Stimulated activated naive B cell treated with anti-CD40 and anti-IgM and Interleukin-4, amounts not matched to agents 10 μg/mL and 1 μg/mL and 100 μg/mL, for 72 hours (primary cell): Measurements from ENCODE around the gene LMCD1.
A peak's percentile ranks its signal among the peaks of the same experiment; 100 is the strongest.

Experiments used
- ATAC-seq, 2 donors: fragments of 150-1000 bp; cut with Tn5 transposase; replicated peaks; 2 replicates each; pipeline ENCODE4 v1.10.0; 2021; ENCODE audit warnings: moderate library complexity in 1 of 2
- DNase-seq: peaks from one replicate; pipeline ENCODE4 v3.0.0; 2021
- H3K27ac Mint-ChIP-seq: one replicate; pipeline ENCODE4 v1.8.0; 2022; ENCODE audit warnings: mild to moderate bottlenecking, mixed read lengths
- H3K27me3 Mint-ChIP-seq, 2 donors: one replicate each; pipeline ENCODE4 v1.8.0; 2022; ENCODE audit warnings: mixed read lengths in 2 of 2
- H3K36me3 Mint-ChIP-seq, 2 donors: one replicate each; pipeline ENCODE4 v1.8.0; 2022; ENCODE audit warnings: mixed read lengths in 2 of 2, mild to moderate bottlenecking in 1 of 2
- H3K4me1 Mint-ChIP-seq, 2 donors: one replicate each; pipeline ENCODE4 v1.8.0; 2022; ENCODE audit warnings: mixed read lengths in 2 of 2, mild to moderate bottlenecking in 1 of 2
- H3K4me3 Mint-ChIP-seq, 2 donors: one replicate each; pipeline ENCODE4 v1.8.0; 2022; ENCODE audit warnings: mild to moderate bottlenecking in 2 of 2, mixed read lengths in 2 of 2, moderate library complexity in 1 of 2
- H3K9me3 Mint-ChIP-seq, 2 donors: one replicate each; pipeline ENCODE4 v1.8.0; 2022; ENCODE audit warnings: mixed read lengths in 2 of 2, mild to moderate bottlenecking in 1 of 2

LMCD1 gene

GRCh38 chr3:8524656-8525399, 23.2 kb downstream of the LMCD1 start:
- Mint-ChIP-seq H3K27me3 (peaks cover 0 to 10% of the 10 kb centered on the region in 2 donors), H3K4me1 (no peaks in the 10 kb centered on the region), H3K4me3 (no peak overlapping the region), H3K36me3 (no peaks in the 10 kb centered on the region), H3K9me3 (no peaks in the 10 kb centered on the region), H3K27ac (no peak overlapping the region)
- ATAC-seq (no peak), DNase-seq (no peak)

DNA sequence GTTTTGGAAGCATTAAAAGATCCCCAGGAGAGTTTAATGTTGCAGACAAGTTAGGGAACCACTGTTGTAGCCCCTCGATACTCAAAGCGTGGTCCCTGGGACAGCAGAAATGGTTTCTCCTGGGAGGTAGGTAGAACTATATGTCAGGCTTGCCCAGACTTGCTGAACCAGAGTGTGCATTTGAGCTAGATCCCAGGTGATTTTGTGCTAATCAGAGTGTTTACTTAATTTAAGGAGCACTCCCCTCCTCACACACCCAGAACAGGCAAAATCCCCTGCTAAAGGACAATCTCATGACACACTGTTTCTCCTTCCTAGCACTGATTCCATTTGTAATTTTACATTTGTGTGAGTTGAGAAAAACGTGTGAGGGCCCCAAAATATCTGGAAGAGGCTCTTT, 24.3 kb downstream of the LMCD1 start:
- Mint-ChIP-seq H3K9me3 (no peaks in the 10 kb centered on the region), H3K4me1 (peaks cover 0 to 6% of the 10 kb centered on the region in 2 donors), H3K4me3 (no peak overlapping the region), H3K27ac (no peak overlapping the region), H3K27me3 (peaks cover 0 to 10% of the 10 kb centered on the region in 2 donors), H3K36me3 (no peaks in the 10 kb centered on the region)
- DNase-seq (no peak), ATAC-seq (no peak)

DNA sequence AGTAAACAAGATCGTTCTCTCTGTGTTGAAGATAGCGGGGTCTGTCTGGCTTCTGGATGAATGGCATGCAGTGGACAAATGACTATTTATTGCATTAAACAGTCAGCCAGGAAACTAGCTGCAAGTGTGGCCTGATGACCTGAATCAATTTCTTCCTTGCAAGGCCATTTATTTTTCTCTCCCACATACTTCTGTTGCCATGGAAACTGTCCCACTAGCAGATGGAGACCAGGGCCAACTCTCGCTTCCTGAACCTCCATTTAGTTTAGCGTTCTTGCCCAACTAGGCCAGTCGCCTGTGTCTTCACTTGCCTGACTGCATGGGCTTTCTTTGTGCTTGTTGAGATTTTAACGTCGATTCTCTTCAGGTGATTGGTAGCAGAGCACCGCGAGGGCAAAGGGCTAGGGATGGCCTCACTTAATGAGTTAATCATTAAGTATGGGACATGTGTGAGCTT, 27.6 kb downstream of the LMCD1 start:
- DNase-seq (no peak), ATAC-seq (no peak)
- Mint-ChIP-seq H3K4me1 (peaks cover 0 to 6% of the 10 kb centered on the region in 2 donors), H3K27ac (no peak overlapping the region), H3K9me3 (peaks cover 0 to 4% of the 10 kb centered on the region in 2 donors), H3K36me3 (no peaks in the 10 kb centered on the region), H3K4me3 (no peak overlapping the region), H3K27me3 (peaks cover 5 to 12% of the 10 kb centered on the region in 2 donors)

GRCh38 chr3:8529738-8530525, 28.3 kb downstream of the LMCD1 start:
- Mint-ChIP-seq H3K27me3 (peaks cover 5 to 13% of the 10 kb centered on the region in 2 donors), H3K36me3 (no peaks in the 10 kb centered on the region), H3K9me3 (peaks cover 0 to 4% of the 10 kb centered on the region in 2 donors), H3K4me1 (peaks cover 0 to 6% of the 10 kb centered on the region in 2 donors), H3K4me3 (no peak overlapping the region), H3K27ac (no peak overlapping the region)
- DNase-seq (no peak), ATAC-seq (peak; percentile 64 to 67)

DNA sequence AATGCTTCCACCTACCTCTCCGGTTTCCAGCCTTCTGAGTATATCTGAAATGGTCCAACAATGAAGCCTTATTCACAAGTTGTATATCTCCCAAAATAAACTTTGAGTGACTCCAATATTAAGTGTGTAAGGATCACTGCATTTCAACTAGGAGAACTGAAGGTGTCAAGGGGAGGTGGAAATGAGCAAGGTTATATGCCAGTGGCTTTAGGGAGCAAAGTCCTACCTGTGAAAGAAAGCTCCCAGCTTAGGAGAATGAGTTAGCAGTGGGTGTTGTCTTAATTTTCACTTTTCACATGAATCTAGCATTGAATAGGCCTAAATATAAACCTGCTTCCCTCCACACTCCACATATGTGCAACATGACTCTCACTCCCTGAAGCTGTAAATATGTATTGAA, 29.0 kb downstream of the LMCD1 start:
- DNase-seq (no peak), ATAC-seq (no peak)
- H3K4me1 Mint-ChIP-seq, result peaks cover 0 to 6% of the 10 kb centered on the region in 2 donors
- peaks cover 0 to 4% of the 10 kb centered on the region in 2 donors for H3K9me3 Mint-ChIP-seq
- H3K36me3 Mint-ChIP-seq, result no peaks in the 10 kb centered on the region
- H3K4me3 Mint-ChIP-seq, result no peak overlapping the region
- no peak overlapping the region for H3K27ac Mint-ChIP-seq
- peaks cover 5 to 13% of the 10 kb centered on the region in 2 donors for H3K27me3 Mint-ChIP-seq

DNA sequence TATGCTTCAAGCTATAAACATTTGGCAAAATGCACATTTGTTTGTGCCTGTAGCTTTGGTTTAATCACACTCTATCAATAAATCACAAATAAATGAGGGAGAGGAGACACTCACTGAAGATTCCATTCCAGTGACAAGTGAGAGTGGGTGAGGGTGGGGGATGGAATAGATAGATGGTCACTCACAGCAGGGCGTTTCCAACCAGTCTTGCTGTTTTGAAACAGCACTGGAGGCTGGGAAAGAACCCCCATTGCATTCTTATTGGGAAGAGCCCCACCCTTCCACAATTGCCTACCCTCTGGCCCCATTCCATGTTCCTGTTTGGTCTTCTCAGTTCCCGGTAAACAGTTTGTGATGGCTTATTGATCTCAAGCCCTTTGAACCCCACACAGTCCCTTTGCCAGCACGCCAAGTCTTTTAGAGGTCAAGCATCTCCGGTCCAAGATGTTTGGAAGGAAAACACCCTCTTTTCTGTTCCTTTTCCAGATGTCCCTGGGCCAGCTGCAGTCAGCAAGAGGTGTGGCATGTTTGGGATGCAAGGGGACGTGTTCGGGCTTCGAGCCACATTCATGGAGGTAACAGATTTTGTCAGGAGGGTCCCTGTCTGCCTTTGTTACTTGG, 30.7 kb downstream of the LMCD1 start:
- peaks cover 0 to 4% of the 10 kb centered on the region in 2 donors for H3K9me3 Mint-ChIP-seq
- ATAC-seq (no peak), DNase-seq (no peak)
- H3K36me3 Mint-ChIP-seq, result no peaks in the 10 kb centered on the region
- H3K4me1 Mint-ChIP-seq, result peaks cover 0 to 6% of the 10 kb centered on the region in 2 donors
- no peak overlapping the region for H3K4me3 Mint-ChIP-seq
- peaks cover 5 to 13% of the 10 kb centered on the region in 2 donors for H3K27me3 Mint-ChIP-seq
- no peak overlapping the region for H3K27ac Mint-ChIP-seq

DNA sequence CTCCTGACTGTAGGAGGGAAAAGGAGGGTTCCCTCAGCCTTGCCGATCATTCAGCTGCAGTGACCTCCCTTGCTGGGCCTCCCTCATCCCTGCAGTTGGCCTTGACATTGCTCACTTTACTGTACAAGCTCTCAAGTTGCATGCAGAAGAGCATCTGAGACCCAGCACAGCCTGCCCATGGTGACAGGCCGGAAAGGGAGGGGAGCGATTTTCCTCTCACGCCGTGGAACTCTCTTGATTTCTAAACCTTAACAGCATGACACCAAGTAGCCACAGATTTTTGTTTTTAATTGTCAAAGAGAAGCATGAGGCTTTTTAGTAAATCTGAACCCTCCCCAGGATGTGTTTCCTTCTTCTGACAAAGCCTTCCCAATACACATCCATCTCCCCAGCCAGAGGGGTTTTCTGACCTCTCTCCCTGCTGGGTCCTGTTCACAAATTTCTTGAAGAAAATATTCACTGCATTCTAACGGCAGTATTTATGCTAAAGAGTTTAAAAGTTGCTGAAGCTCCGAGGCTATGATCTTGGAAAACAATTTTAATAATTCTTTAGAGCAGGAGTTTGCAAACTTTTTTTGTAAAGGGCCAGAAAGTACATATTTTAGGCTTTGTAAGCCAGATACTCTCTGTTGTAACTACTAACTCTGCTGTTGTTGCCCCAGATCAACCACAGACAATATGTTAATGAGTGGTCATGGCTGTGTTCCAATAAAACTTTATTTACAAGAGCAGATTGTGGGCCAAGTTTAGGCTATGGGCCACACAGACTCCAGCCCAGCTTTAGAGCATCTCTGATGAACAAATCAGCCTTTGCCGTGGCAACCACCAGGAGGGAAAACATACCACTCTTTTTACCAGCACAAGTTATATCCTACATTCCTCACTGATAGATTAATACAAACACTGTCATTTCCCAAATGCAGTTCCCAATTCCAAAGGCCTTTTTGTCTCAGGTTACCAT, 34.8 kb downstream of the LMCD1 start:
- ATAC-seq, result no peak
- Mint-ChIP-seq H3K36me3 (no peaks in the 10 kb centered on the region), H3K27ac (no peak overlapping the region), H3K4me3 (no peak overlapping the region), H3K27me3 (peaks cover 7 to 10% of the 10 kb centered on the region in 2 donors), H3K4me1 (no peaks in the 10 kb centered on the region), H3K9me3 (peaks cover 0 to 4% of the 10 kb centered on the region in 2 donors)
- no peak for DNase-seq

GRCh38 chr3:8537440-8537839, 35.8 kb downstream of the LMCD1 start:
- no peaks in the 10 kb centered on the region for H3K4me1 Mint-ChIP-seq
- ATAC-seq (no peak), DNase-seq (no peak)
- no peak overlapping the region for H3K4me3 Mint-ChIP-seq
- H3K27me3 Mint-ChIP-seq, result peaks cover 7 to 10% of the 10 kb centered on the region in 2 donors
- peaks cover 0 to 4% of the 10 kb centered on the region in 2 donors for H3K9me3 Mint-ChIP-seq
- H3K27ac Mint-ChIP-seq, result no peak overlapping the region
- no peaks in the 10 kb centered on the region for H3K36me3 Mint-ChIP-seq

DNA sequence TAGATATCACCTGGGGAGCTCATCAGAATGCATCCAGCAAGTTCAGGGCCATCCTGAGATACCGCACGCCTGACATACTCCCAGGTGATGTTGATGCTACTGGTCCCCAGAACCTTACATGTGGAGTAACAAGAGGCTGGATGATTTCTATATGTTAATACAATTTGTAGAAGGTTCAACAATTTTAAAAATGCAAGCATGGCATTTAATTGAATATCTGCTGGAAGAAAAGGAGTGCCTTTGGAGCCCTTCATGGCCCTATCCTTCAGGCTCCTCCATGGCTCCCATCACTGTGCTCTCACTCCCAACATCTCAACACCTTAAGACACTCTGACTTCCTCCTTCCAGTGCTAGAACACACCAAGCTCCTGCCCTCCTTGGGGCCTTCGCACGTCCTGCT, 36.6 kb downstream of the LMCD1 start:
- no peak for DNase-seq
- peaks cover 0 to 4% of the 10 kb centered on the region in 2 donors for H3K9me3 Mint-ChIP-seq
- H3K4me3 Mint-ChIP-seq, result no peak overlapping the region
- H3K27me3 Mint-ChIP-seq, result peaks cover 7 to 10% of the 10 kb centered on the region in 2 donors
- H3K4me1 Mint-ChIP-seq, result no peaks in the 10 kb centered on the region
- no peak overlapping the region for H3K27ac Mint-ChIP-seq
- no peak for ATAC-seq
- no peaks in the 10 kb centered on the region for H3K36me3 Mint-ChIP-seq

GRCh38 chr3:8538913-8539312, 37.3 kb downstream of the LMCD1 start:
- peaks cover 0 to 3% of the 10 kb centered on the region in 2 donors for H3K9me3 Mint-ChIP-seq
- ATAC-seq, result no peak
- H3K27ac Mint-ChIP-seq, result no peak overlapping the region
- H3K4me3 Mint-ChIP-seq, result no peak overlapping the region
- DNase-seq, result no peak
- H3K4me1 Mint-ChIP-seq, result no peaks in the 10 kb centered on the region
- no peaks in the 10 kb centered on the region for H3K36me3 Mint-ChIP-seq
- peaks cover 4 to 10% of the 10 kb centered on the region in 2 donors for H3K27me3 Mint-ChIP-seq

- Mint-ChIP-seq H3K36me3 (no peaks in the 10 kb centered on the region), H3K9me3 (no peaks in the 10 kb centered on the region), H3K4me3 (no peak overlapping the region), H3K4me1 (no peaks in the 10 kb centered on the region), H3K27ac (no peak overlapping the region), H3K27me3 (peaks cover 0 to 9% of the 10 kb centered on the region in 2 donors)
- DNase-seq (no peak), ATAC-seq (no peak)
These were observed 37.8 kb downstream of the LMCD1 start for GRCh38 chr3:8539419-8539818.

DNA sequence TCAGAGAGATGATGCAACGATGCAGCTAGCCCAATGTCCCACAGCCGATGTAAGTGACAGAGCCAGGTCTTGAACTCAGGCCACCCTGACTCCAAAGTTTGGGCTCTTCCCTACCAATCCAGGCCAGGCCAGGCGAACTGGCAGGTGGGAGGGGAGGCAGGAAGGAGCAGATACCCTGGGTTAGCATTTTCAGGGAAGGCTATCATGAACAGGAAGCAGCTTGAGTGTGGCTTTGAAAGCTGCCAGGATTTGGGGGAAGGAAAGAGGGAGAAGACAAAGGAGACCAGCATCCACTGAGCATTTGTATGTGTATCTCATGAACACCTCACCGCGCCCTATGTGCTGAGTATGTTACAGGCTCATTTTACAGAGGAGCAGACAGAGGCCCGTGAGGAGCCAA, 38.8 kb downstream of the LMCD1 start:
- no peak for DNase-seq
- ATAC-seq, result no peak
- Mint-ChIP-seq H3K9me3 (no peaks in the 10 kb centered on the region), H3K27me3 (peaks cover 0 to 9% of the 10 kb centered on the region in 2 donors), H3K27ac (no peak overlapping the region), H3K36me3 (no peaks in the 10 kb centered on the region), H3K4me1 (no peaks in the 10 kb centered on the region), H3K4me3 (no peak overlapping the region)

- Mint-ChIP-seq H3K36me3 (no peaks in the 10 kb centered on the region), H3K27me3 (peaks cover 0 to 9% of the 10 kb centered on the region in 2 donors), H3K9me3 (no peaks in the 10 kb centered on the region), H3K4me3 (no peak overlapping the region), H3K27ac (no peak overlapping the region), H3K4me1 (no peaks in the 10 kb centered on the region)
- DNase-seq (no peak), ATAC-seq (no peak)
These were observed 39.9 kb downstream of the LMCD1 start for GRCh38 chr3:8541486-8541885.
